Karpas-422 (cell line): Measurements from ENCODE around the gene ANXA4. TPM values are rescaled to one million over a fixed set of nuclear protein-coding genes. Genes with fewer than 3 reads are reported as not detected.
A peak's percentile ranks its signal among the peaks of the same experiment; 100 is the strongest.
"Not testable (repeated sequence)": the region's sequence is repeated elsewhere in the genome, so short reads cannot be mapped to it uniquely, and the experiment has no call there.

Experiments
- DNase-seq: peaks from one replicate; pipeline ENCODE4 v3.0.0-alpha.2; 2015
- H2AFZ ChIP-seq: fragments of 200-600 bp; sonication (generic); 2 replicates; pipeline ENCODE4 v1.6.1; 2014; ENCODE audit warnings: antibody characterized with exemption, low read length, mixed read lengths
- H3K27ac ChIP-seq: fragments of 200-600 bp; sonication (generic); 2 replicates; pipeline ENCODE4 v1.5.1; 2014; ENCODE audit warnings: mild to moderate bottlenecking, low read length, moderate library complexity
- H3K27me3 ChIP-seq: fragments of 200-600 bp; sonication (generic); 2 replicates; pipeline ENCODE4 v1.6.1; 2014; ENCODE audit warnings: low read length, mixed read lengths
- H3K36me3 ChIP-seq: fragments of 200-600 bp; sonication (generic); 2 replicates; pipeline ENCODE4 v1.6.1; 2014; ENCODE audit warnings: low read length, mixed read lengths; ENCODE audit not compliant: insufficient read depth
- H3K4me1 ChIP-seq: fragments of 200-600 bp; sonication (generic); 2 replicates; pipeline ENCODE4 v1.6.1; 2014; ENCODE audit warnings: mild to moderate bottlenecking, low read length, mixed read lengths
- H3K4me2 ChIP-seq: fragments of 200-600 bp; sonication (generic); 2 replicates; pipeline ENCODE4 v1.6.1; 2014; ENCODE audit warnings: low read length, low read depth, mild to moderate bottlenecking; ENCODE audit not compliant: poor library complexity, severe bottlenecking
- H3K4me3 ChIP-seq: fragments of 200-600 bp; sonication (generic); 2 replicates; pipeline ENCODE4 v1.5.1; 2014; ENCODE audit warnings: mild to moderate bottlenecking, antibody characterized with exemption, low read length, mixed read lengths
- H3K79me2 ChIP-seq: fragments of 200-600 bp; sonication (generic); 2 replicates; pipeline ENCODE4 v1.6.1; 2014; ENCODE audit warnings: mild to moderate bottlenecking, low read length, mixed read lengths
- H3K9ac ChIP-seq: fragments of 200-600 bp; sonication (generic); 2 replicates; pipeline ENCODE4 v1.6.0; 2014; ENCODE audit warnings: low read length
- H3K9me2 ChIP-seq: fragments of 200-600 bp; sonication (generic), shearing (Covaris generic); replicated peaks from 2 replicates; pipeline ENCODE4 v1.6.0; 2014; ENCODE audit warnings: mild to moderate bottlenecking, low read length, moderate library complexity; ENCODE audit not compliant: insufficient read depth
- H3K9me3 ChIP-seq: fragments of 300-700, 200-600 bp; sonication (generic); 2 replicates; pipeline ENCODE4 v1.6.1; 2014; ENCODE audit warnings: low read length, mixed read lengths
- H4K20me1 ChIP-seq: fragments of 200-600 bp; sonication (generic); 2 replicates; pipeline ENCODE4 v1.6.1; 2014; ENCODE audit warnings: mild to moderate bottlenecking, antibody characterized with exemption, low read length, low read depth; ENCODE audit not compliant: insufficient read depth
- total RNA-seq: library from RNA; depleted of rRNA; stranded (reverse); fragments of >200 nt; shearing (Covaris generic); gene quantifications from 2 replicates; pipeline ENCODE4 v1.2.3, GENCODE V29; 2014; ENCODE audit warnings: low replicate concordance

ANXA4 gene
- total RNA-seq, 1 experiment from 2014 or later = 1.1 TPM

DNA sequence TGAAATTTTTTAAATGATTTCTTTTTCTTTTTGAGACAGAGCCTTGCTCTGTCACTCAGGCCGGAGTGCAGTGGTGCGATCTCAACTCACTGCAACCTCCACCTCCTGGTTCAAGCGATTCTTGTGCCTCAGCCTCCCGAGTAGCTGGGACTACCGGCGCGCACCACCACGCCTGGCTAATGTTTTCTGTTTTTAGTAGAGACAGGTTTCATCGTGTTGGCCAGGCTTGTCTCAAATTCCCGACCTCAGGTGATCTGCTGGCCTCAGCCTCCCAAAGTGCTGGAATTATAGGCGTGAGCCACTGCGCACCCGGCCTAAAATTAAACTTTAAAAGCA lies 88.9 kb downstream of the ANXA4 start:
- not testable (repeated sequence) for H2AFZ ChIP-seq, H3K27me3 ChIP-seq, H3K9me2 ChIP-seq, H3K9me3 ChIP-seq, DNase-seq, H3K36me3 ChIP-seq
- Histone ChIP-seq H3K4me3 (peak overlapping the region; percentile 79), H3K79me2 (peaks cover 64% of the 10 kb centered on the region), H3K4me1 (peaks cover 55% of the 10 kb centered on the region), H3K9ac (peak overlapping the region; percentile 92), H3K4me2 (peak overlapping the region; percentile 79), H3K27ac (0 out of 2 replicates have a peak overlapping the region, but pooled peaks have one; percentile 33), H4K20me1 (peaks cover 12% of the 10 kb centered on the region; the same call in 1 of the 2 replicates)

DNA sequence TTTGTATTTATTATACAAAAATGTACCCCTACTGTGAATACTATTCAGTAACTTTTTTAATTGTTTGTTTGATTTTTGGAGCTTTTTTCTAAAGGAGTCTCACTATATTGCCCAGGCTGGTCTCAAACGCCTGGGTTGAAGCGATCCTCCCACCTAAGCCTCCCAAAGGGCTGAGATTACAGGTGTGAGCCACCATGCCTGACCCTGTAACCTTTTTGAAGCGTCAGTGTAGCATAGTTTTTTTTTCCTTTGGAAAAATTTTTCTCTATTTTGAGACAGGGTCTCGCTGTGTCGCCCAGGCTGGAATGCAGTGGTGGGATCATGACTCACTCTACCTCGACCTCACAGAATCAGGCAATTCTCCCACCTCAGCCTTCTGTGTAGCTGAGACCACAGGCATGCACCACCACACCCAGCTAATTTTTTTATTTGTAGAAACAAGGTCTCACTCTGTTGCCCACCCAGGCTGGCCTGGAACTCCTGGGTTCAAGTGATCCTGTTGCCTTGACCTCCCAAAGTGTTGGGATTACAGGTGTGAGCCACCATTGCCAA lies 89.5 kb downstream of the ANXA4 start:
- H4K20me1 ChIP-seq = peaks cover 12% of the 10 kb centered on the region; the same call in 1 of the 2 replicates
- no peak overlapping the region for H2AFZ ChIP-seq
- H3K9ac ChIP-seq = no peak overlapping the region
- no peak overlapping the region for H3K27ac ChIP-seq
- H3K79me2 ChIP-seq = peaks cover 70% of the 10 kb centered on the region
- H3K9me2 ChIP-seq = no peaks in the 10 kb centered on the region
- H3K4me3 ChIP-seq = peak overlapping the region; percentile 79
- no peak for DNase-seq
- no peaks in the 10 kb centered on the region for H3K9me3 ChIP-seq
- H3K4me2 ChIP-seq = peak overlapping the region; percentile 79
- no peaks in the 10 kb centered on the region for H3K27me3 ChIP-seq
- peaks cover 60% of the 10 kb centered on the region for H3K4me1 ChIP-seq
- H3K36me3 ChIP-seq = peaks cover 10% of the 10 kb centered on the region

DNA sequence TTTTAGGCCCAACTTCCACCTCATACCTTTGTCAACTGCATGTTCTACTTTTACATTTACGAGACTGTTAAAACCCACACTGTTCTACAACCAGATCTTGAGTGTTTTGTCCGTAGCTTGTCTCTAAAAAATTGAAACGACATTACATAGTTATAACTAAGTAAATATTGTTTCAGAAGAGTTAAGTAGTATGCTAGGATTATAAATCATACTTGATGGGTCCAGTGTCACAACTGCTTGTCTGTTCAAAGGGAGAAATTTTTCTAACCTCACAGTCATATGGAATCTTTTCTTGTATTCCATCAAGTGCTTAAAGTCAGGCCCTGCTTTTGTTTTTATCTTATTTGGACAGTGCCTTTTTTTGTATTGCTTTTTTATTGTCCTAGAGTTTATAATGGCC lies 91.8 kb downstream of the ANXA4 start:
- no peak for DNase-seq
- Histone ChIP-seq H4K20me1 (peaks cover 12% of the 10 kb centered on the region; the same call in 1 of the 2 replicates), H3K4me2 (peak overlapping the region; percentile 43), H3K36me3 (peaks cover 20% of the 10 kb centered on the region), H3K9me3 (no peaks in the 10 kb centered on the region), H3K9ac (no peak overlapping the region), H3K9me2 (no peaks in the 10 kb centered on the region), H2AFZ (no peak overlapping the region), H3K27ac (no peak overlapping the region), H3K79me2 (peaks cover 93% of the 10 kb centered on the region), H3K4me1 (peaks cover 71% of the 10 kb centered on the region), H3K4me3 (no peak overlapping the region), H3K27me3 (no peaks in the 10 kb centered on the region)

DNA sequence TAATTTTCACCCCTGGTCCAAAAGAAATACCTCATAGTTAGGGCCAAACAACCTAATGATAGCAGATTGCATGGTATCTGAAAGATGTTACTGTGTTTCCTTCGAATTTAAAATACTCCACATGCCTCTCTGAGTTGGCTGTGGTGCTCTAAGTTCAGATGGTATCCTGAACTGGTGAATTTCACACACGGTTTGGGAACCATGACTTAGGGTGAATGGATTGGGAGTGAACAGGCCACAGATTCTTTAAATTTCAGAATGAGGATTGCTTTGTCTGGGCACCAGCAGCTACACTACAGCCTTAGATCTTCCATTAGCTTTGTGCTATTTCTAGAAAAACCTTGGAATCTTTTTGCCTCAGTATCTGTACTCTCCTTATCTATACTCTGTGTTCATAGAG lies 93.7 kb downstream of the ANXA4 start:
- Histone ChIP-seq H3K27me3 (no peaks in the 10 kb centered on the region), H3K79me2 (peaks cover 96% of the 10 kb centered on the region), H3K9me2 (no peaks in the 10 kb centered on the region), H3K9ac (peak overlapping the region; percentile 10; the same call in 1 of the 2 replicates), H3K4me1 (peaks cover 66% of the 10 kb centered on the region), H3K9me3 (no peaks in the 10 kb centered on the region), H3K4me2 (peak overlapping the region; percentile 43), H4K20me1 (peaks cover 4% of the 10 kb centered on the region; the same call in 1 of the 2 replicates), H3K36me3 (peaks cover 35% of the 10 kb centered on the region), H2AFZ (no peak overlapping the region), H3K4me3 (peak overlapping the region; percentile 1; the same call in 1 of the 2 replicates), H3K27ac (peak overlapping the region; percentile 56; the same call in 1 of the 2 replicates)
- no peak for DNase-seq

DNA sequence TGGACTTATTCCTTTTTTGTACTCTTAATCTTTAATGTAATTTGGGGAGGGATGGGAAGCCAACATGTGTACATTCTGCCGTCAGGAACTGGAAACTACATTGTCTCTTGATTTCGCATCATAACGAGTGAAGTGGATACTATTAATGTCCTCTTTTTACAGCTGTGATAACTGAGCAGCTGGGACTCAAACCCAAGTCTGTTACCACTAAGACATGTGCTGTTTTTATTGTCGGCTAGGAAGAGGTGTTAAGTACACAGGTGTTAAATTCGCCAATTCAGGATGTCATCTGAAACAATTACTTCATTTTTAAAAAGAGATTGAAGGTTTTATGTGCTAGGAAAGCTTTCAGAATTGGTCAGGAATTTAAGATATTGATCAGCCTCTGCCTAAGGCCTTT lies 94.4 kb downstream of the ANXA4 start:
- H3K4me1 ChIP-seq = peaks cover 60% of the 10 kb centered on the region
- peaks cover 40% of the 10 kb centered on the region for H3K36me3 ChIP-seq
- H4K20me1 ChIP-seq = no peaks in the 10 kb centered on the region
- H3K4me3 ChIP-seq = peak overlapping the region; percentile 1; the same call in 1 of the 2 replicates
- H3K9ac ChIP-seq = peak overlapping the region; percentile 10; the same call in 1 of the 2 replicates
- H3K9me2 ChIP-seq = no peaks in the 10 kb centered on the region
- H2AFZ ChIP-seq = no peak overlapping the region
- H3K27ac ChIP-seq = peak overlapping the region; percentile 56
- H3K4me2 ChIP-seq = peak overlapping the region; percentile 43
- peaks cover 92% of the 10 kb centered on the region for H3K79me2 ChIP-seq
- DNase-seq = no peak
- no peaks in the 10 kb centered on the region for H3K27me3 ChIP-seq
- no peaks in the 10 kb centered on the region for H3K9me3 ChIP-seq

DNA sequence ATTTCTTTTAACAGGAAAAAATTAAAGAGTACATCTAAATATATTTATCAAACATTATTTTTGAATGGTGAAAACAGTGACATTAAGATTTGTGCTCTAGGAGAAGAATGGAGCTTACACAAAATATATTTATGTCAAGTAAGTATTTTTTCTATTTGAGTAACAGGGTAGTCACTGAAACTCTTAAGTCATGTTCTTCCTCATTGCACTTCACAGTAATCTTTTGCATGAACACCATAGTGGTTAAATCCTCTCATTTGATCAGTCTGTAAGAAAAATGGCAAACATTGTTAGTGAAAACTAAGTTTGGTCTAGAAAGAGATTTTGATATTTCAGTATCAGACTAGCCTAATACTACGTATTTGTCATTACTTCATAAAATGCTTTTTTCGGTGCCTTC lies 95.6 kb downstream of the ANXA4 start:
- H3K9me2 ChIP-seq = no peaks in the 10 kb centered on the region
- no peaks in the 10 kb centered on the region for H3K9me3 ChIP-seq
- peak overlapping the region; percentile 43 for H3K4me2 ChIP-seq
- H3K27ac ChIP-seq = peak overlapping the region; percentile 56
- H3K4me1 ChIP-seq = peaks cover 47% of the 10 kb centered on the region
- peaks cover 51% of the 10 kb centered on the region for H3K36me3 ChIP-seq
- H3K9ac ChIP-seq = no peak overlapping the region
- H3K79me2 ChIP-seq = peaks cover 89% of the 10 kb centered on the region
- no peaks in the 10 kb centered on the region for H3K27me3 ChIP-seq
- peak; percentile 68 for DNase-seq
- no peaks in the 10 kb centered on the region for H4K20me1 ChIP-seq
- H2AFZ ChIP-seq = no peak overlapping the region
- H3K4me3 ChIP-seq = no peak overlapping the region

DNA sequence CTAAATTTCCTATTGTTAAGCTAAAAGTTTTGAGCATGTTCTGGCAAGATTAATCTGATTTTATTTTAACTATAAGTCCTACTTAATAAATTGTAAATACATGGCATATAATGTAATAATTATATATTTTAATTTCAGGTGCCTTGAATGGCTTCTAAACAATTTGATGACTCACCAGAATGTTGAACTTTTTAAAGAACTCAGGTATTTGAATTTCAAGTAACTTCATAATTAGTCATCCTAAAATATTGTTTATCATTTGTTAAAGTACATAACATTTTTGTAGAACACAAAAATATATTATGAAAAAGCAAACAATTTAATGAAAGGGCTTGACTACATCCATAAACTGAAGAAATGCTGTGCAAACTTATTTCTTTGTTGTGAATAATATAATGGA lies 102.1 kb downstream of the ANXA4 start:
- Histone ChIP-seq H3K4me2 (no peak overlapping the region), H3K36me3 (peaks cover 75% of the 10 kb centered on the region), H3K9me2 (no peaks in the 10 kb centered on the region), H2AFZ (no peak overlapping the region), H3K27me3 (no peaks in the 10 kb centered on the region), H3K9me3 (no peaks in the 10 kb centered on the region), H3K27ac (no peak overlapping the region), H4K20me1 (no peaks in the 10 kb centered on the region), H3K79me2 (peaks cover 68% of the 10 kb centered on the region), H3K4me1 (no peaks in the 10 kb centered on the region), H3K9ac (no peak overlapping the region), H3K4me3 (no peak overlapping the region)
- DNase-seq = no peak

DNA sequence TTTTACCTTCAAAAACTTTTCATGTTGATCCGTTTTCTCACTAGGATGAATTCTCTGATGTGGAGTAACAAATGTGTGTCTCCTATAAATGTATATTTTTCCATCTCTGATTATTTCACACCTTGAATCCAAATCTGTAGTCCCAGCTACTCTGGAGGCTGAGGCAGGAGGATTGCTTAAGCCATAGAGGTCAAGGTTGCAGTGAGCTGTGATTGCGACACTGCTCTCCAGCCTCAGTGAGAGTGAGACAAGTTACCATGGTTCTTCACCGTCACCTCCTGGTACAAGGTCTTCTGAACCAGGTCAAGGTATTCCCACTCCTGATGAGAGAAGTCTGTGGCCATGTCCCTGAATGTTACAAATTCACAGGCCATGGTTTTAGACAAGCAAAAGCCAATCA lies 102.6 kb downstream of the ANXA4 start:
- H3K27me3 ChIP-seq = no peaks in the 10 kb centered on the region
- H3K27ac ChIP-seq = no peak overlapping the region
- H4K20me1 ChIP-seq = no peaks in the 10 kb centered on the region
- H2AFZ ChIP-seq = no peak overlapping the region
- no peak overlapping the region for H3K4me2 ChIP-seq
- H3K79me2 ChIP-seq = peaks cover 66% of the 10 kb centered on the region
- no peaks in the 10 kb centered on the region for H3K9me2 ChIP-seq
- DNase-seq = no peak
- no peak overlapping the region for H3K4me3 ChIP-seq
- H3K4me1 ChIP-seq = no peaks in the 10 kb centered on the region
- no peak overlapping the region for H3K9ac ChIP-seq
- peaks cover 74% of the 10 kb centered on the region for H3K36me3 ChIP-seq
- no peaks in the 10 kb centered on the region for H3K9me3 ChIP-seq
